Measurements from ENCODE around the gene PRL.

GRCh38 chr6:22332711-22333110 lies 35.9 kb upstream of the PRL start:
- TF ChIP-seq HDGF (IDR thresholded peaks at IDR 0.05; ENCODE audit: borderline replicate concordance) (no peak), LEF1 (IDR thresholded peaks at IDR 0.05; ENCODE audit: borderline replicate concordance) (no peak), FOXK2 (IDR thresholded peaks at IDR 0.05) (no peak), SP1 (IDR thresholded peaks at IDR 0.05) (no peak), ELF4 (IDR thresholded peaks at IDR 0.05) (no peak), FOXM1 (IDR thresholded peaks at IDR 0.05; ENCODE audit: borderline replicate concordance) (no peak), ARNT (IDR thresholded peaks at IDR 0.05) (no peak), PKNOX1 (IDR thresholded peaks at IDR 0.05) (no peak), ZNF384 (IDR thresholded peaks at IDR 0.05) (no peak), FOXA1 (IDR thresholded peaks at IDR 0.05) (no peak)
